HEK293 (cell line): ENCODE measurements around the gene FDXR.

Experiments
- CTCF ChIA-PET: fragments of 350-600 bp; formaldehyde crosslinking; extraction: SDS; loops from one replicate; lab custom pipeline; 2021; ENCODE audit warnings: antibody characterized with exemption; lab: Yijun Ruan, JAX
- POLR2A ChIA-PET: fragments of 300-600 bp; formaldehyde crosslinking; extraction: SDS; loops from one replicate; lab custom pipeline; 2020; ENCODE audit warnings: antibody characterized with exemption, inconsistent platforms; lab: Yijun Ruan, JAX
- H3K27ac ChIP-seq: fragments of 200-500 bp; sonication (Bioruptor generic); 2 replicates; pipeline ENCODE4 v1.5.1; 2014; ENCODE audit warnings: low read depth, low read length, control low read depth, inconsistent platforms; ENCODE audit errors: extremely low read depth
- H3K36me3 ChIP-seq, 2 experiments: fragments of 200-500 bp in 1 of 2; sonication (Bioruptor generic) in 1 of 2; 1 replicate in 1 of 2; 2 replicates in 1 of 2; pipeline ENCODE4 v1.5.1; 2014 to 2017; ENCODE audit warnings: inconsistent platforms in 2 of 2, low read length in 2 of 2; ENCODE audit not compliant: control insufficient read depth in 2 of 2, insufficient read depth in 1 of 2
- H3K4me1 ChIP-seq: fragments of 200-500 bp; sonication (Bioruptor generic); 2 replicates; pipeline ENCODE4 v1.5.1; 2014; ENCODE audit warnings: mild to moderate bottlenecking, low read length, inconsistent platforms; ENCODE audit not compliant: control insufficient read depth, insufficient read depth
- H3K4me3 ChIP-seq: 2 replicates; pipeline ENCODE4 v1.5.1; 2011; ENCODE audit warnings: low read depth, mild to moderate bottlenecking, control low read depth, low read length, moderate library complexity
- H3K9me3 ChIP-seq: fragments of 200-500 bp; sonication (Bioruptor generic); 2 replicates; pipeline ENCODE4 v1.5.1; 2014; ENCODE audit warnings: low read depth, low read length, inconsistent platforms; ENCODE audit not compliant: control insufficient read depth, insufficient read depth
- GLIS2 ChIP-seq: fragments of 450-650 bp; formaldehyde crosslinking; IDR thresholded peaks from 2 replicates; pipeline ENCODE4 v1.5.1; 2016; ENCODE audit warnings: missing biosample characterization, missing genetic modification characterization
- KLF1 ChIP-seq: fragments of 450-650 bp; formaldehyde crosslinking; IDR thresholded peaks from 2 replicates; pipeline ENCODE4 v1.5.1; 2016; ENCODE audit warnings: missing biosample characterization, missing genetic modification characterization
- KLF10 ChIP-seq: fragments of 450-650 bp; IDR thresholded peaks from 2 replicates; pipeline ENCODE4 v1.5.1; 2018; ENCODE audit warnings: missing biosample characterization, mild to moderate bottlenecking, missing genetic modification characterization
- SP2 ChIP-seq: fragments of 450-650 bp; formaldehyde crosslinking; IDR thresholded peaks from 2 replicates; pipeline ENCODE4 v1.5.1; 2016; ENCODE audit warnings: missing biosample characterization, missing genetic modification characterization
- SP3 ChIP-seq: fragments of 450-650 bp; formaldehyde crosslinking; IDR thresholded peaks from 2 replicates; pipeline ENCODE4 v1.5.1; 2016; ENCODE audit warnings: missing biosample characterization, missing genetic modification characterization
- WT1 ChIP-seq: fragments of 450-650 bp; formaldehyde crosslinking; IDR thresholded peaks from 2 replicates; pipeline ENCODE4 v1.5.1; 2016; ENCODE audit warnings: missing biosample characterization, missing genetic modification characterization
- YY2 ChIP-seq: fragments of 450-650 bp; formaldehyde crosslinking; IDR thresholded peaks from 2 replicates; pipeline ENCODE4 v1.5.1; 2016; ENCODE audit warnings: missing biosample characterization, missing genetic modification characterization
- ZBTB48 ChIP-seq: fragments of 450-650 bp; formaldehyde crosslinking; IDR thresholded peaks from 2 replicates; pipeline ENCODE4 v1.5.1; 2016; ENCODE audit warnings: missing biosample characterization, missing genetic modification characterization
- ZNF174 ChIP-seq: fragments of 450-650 bp; formaldehyde crosslinking; IDR thresholded peaks from 2 replicates; pipeline ENCODE4 v1.5.0; 2017; ENCODE audit warnings: missing biosample characterization, mild to moderate bottlenecking, missing genetic modification characterization
- ZNF24 ChIP-seq: fragments of 450-650 bp; formaldehyde crosslinking; IDR thresholded peaks from 2 replicates; pipeline ENCODE4 v1.5.1; 2016; ENCODE audit warnings: missing biosample characterization, missing genetic modification characterization
- ZNF311 ChIP-seq: fragments of 450-650 bp; formaldehyde crosslinking; IDR thresholded peaks from 2 replicates; pipeline ENCODE4 v1.5.1; 2017; ENCODE audit warnings: missing biosample characterization, missing genetic modification characterization, borderline replicate concordance
- ZNF629 ChIP-seq: fragments of 450-650 bp; formaldehyde crosslinking; IDR thresholded peaks from 2 replicates; pipeline ENCODE4 v1.5.1; 2017; ENCODE audit warnings: missing biosample characterization, missing genetic modification characterization
- ZNF677 ChIP-seq: fragments of 450-650 bp; IDR thresholded peaks from 2 replicates; pipeline ENCODE4 v1.5.0; 2018; ENCODE audit warnings: missing biosample characterization, mild to moderate bottlenecking, missing genetic modification characterization, moderate library complexity
- TF ChIP-seq, protein P1 (sequence below): fragments of 450-650 bp; formaldehyde crosslinking; IDR thresholded peaks from 2 replicates; pipeline ENCODE4 v1.5.1; 2016; ENCODE audit warnings: missing biosample characterization, missing genetic modification characterization
- TF ChIP-seq, protein P2 (sequence below): fragments of 450-650 bp; formaldehyde crosslinking; IDR thresholded peaks from 2 replicates; pipeline ENCODE4 v1.5.1; 2016; ENCODE audit warnings: missing biosample characterization, missing genetic modification characterization
- TF ChIP-seq, protein P3 (sequence below): fragments of 450-650 bp; formaldehyde crosslinking; IDR thresholded peaks from 2 replicates; pipeline ENCODE4 v1.5.1; 2016; ENCODE audit warnings: missing biosample characterization, missing genetic modification characterization
- TF ChIP-seq, protein P4 (sequence below): fragments of 450-650 bp; formaldehyde crosslinking; IDR thresholded peaks from 2 replicates; pipeline ENCODE4 v1.5.1; 2016; ENCODE audit warnings: missing biosample characterization, missing genetic modification characterization
- TF ChIP-seq, protein P5 (sequence below): fragments of 450-650 bp; formaldehyde crosslinking; optimal IDR thresholded peaks from 2 replicates; pipeline ENCODE3; 2016; ENCODE audit warnings: missing biosample characterization, mild to moderate bottlenecking, missing genetic modification characterization
- TF ChIP-seq, protein P6 (sequence below): fragments of 450-650 bp; formaldehyde crosslinking; IDR thresholded peaks from 2 replicates; pipeline ENCODE4 v1.5.1; 2017; ENCODE audit warnings: missing biosample characterization, mild to moderate bottlenecking, missing genetic modification characterization, moderate library complexity
- TF ChIP-seq, protein P7 (sequence below): fragments of 450-650 bp; formaldehyde crosslinking; IDR thresholded peaks from 2 replicates; pipeline ENCODE4 v1.5.0; 2017; ENCODE audit warnings: missing biosample characterization, missing genetic modification characterization, borderline replicate concordance
- TF ChIP-seq, protein P8 (sequence below): fragments of 450-650 bp; formaldehyde crosslinking; IDR thresholded peaks from 2 replicates; pipeline ENCODE4 v1.5.1; 2017; ENCODE audit warnings: missing biosample characterization, missing genetic modification characterization
- TF ChIP-seq, protein P9 (sequence below): fragments of 450-650 bp; formaldehyde crosslinking; IDR thresholded peaks from 2 replicates; pipeline ENCODE4 v1.5.1; 2016; ENCODE audit warnings: missing biosample characterization, missing genetic modification characterization

FDXR gene

DNA sequence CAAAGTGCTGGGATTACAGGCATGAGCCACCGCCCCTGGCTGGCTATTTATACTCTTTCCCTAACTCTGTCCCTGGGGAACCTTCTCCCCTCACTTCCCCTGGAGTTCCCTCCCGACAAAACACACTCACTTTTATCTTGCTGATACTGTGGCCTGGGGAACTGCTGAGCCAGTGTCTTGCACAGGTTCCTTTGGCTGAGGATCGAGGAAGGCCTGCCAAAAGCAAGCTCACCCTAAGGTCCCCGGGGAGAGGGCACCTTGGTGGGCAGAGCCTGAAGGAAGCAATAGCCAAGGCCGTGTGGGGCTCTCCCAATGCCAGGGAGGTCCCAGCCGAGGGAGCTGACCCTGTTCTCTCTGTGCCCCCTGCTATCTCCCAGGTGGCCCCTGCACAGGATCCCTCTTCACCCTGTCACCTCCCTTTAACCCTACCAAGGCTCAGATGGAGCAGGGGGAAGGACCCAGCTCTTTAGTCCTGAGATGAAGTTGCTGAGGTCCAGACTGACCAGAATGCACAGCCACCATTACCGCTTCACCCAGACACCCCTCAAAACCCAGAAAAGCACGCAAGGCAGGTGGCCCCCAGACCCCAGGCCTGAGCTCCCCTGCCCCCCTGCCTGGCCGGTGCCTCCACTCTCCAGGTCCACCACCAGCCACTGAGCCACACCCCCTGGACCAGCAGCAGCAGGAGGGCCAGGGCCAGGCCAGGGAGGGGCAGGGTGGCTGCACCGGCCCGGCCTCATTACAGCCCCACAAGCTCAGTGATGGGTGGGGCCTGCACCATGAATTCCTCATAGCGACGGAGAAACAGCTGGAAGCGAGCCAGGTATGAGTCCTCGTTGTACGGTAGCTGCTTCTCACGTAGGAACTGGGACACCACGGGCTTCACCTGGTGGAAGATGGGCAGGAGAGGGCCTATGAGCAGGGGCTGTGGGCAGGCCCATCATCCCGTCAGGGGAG, 5.1 kb upstream of the FDXR start:
- CTCF ChIA-PET = interaction anchor here (0.6 to 1.6 kb wide), 8 partner anchors 15 to 1027 kb away, joined by 3 to 14 read pairs (median 3); no protein-coding TSS in a partner anchor
- POLR2A ChIA-PET = interaction anchor here (0.7 to 1.2 kb wide), 4 partner anchors 25 to 95 kb away, joined by 3 to 5 read pairs (median 3); partner anchors contain the start of genes HID1 and OTOP2
- H3K9me3 ChIP-seq = no peaks in the 10 kb centered on the region
- no peaks in the 10 kb centered on the region for H3K36me3 ChIP-seq
- no peak overlapping the region for H3K4me3 ChIP-seq
- H3K4me1 ChIP-seq = peaks cover 4% of the 10 kb centered on the region; the same call in 1 of the 2 replicates
- H3K27ac ChIP-seq = no peak overlapping the region
- TF ChIP-seq ZNF629 (tag by site-specific recombination) = no peak
- no peak for TF ChIP-seq WT1 (tag by site-specific recombination)
- TF ChIP-seq GLIS2 (tag by site-specific recombination) = no peak
- peak; percentile 20; the same call in 1 of the 2 replicates for TF ChIP-seq SP2
- TF ChIP-seq SP3 (tag by site-specific recombination) = peak; percentile 42; the same call in 1 of the 2 replicates
- peak; percentile 68 for TF ChIP-seq KLF1
- TF ChIP-seq, protein P1, sequence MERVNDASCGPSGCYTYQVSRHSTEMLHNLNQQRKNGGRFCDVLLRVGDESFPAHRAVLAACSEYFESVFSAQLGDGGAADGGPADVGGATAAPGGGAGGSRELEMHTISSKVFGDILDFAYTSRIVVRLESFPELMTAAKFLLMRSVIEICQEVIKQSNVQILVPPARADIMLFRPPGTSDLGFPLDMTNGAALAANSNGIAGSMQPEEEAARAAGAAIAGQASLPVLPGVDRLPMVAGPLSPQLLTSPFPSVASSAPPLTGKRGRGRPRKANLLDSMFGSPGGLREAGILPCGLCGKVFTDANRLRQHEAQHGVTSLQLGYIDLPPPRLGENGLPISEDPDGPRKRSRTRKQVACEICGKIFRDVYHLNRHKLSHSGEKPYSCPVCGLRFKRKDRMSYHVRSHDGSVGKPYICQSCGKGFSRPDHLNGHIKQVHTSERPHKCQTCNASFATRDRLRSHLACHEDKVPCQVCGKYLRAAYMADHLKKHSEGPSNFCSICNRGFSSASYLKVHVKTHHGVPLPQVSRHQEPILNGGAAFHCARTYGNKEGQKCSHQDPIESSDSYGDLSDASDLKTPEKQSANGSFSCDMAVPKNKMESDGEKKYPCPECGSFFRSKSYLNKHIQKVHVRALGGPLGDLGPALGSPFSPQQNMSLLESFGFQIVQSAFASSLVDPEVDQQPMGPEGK (tag by site-specific recombination) = peak; percentile 43; the same call in 1 of the 2 replicates
- no peak for TF ChIP-seq ZNF677 (tag by site-specific recombination)
- TF ChIP-seq, protein P2, sequence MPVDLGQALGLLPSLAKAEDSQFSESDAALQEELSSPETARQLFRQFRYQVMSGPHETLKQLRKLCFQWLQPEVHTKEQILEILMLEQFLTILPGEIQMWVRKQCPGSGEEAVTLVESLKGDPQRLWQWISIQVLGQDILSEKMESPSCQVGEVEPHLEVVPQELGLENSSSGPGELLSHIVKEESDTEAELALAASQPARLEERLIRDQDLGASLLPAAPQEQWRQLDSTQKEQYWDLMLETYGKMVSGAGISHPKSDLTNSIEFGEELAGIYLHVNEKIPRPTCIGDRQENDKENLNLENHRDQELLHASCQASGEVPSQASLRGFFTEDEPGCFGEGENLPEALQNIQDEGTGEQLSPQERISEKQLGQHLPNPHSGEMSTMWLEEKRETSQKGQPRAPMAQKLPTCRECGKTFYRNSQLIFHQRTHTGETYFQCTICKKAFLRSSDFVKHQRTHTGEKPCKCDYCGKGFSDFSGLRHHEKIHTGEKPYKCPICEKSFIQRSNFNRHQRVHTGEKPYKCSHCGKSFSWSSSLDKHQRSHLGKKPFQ = no peak
- peak; percentile 97 for TF ChIP-seq ZBTB48 (tag by site-specific recombination)
- TF ChIP-seq ZNF174 = no peak
- no peak for TF ChIP-seq YY2 (tag by site-specific recombination)
- TF ChIP-seq, protein P3, sequence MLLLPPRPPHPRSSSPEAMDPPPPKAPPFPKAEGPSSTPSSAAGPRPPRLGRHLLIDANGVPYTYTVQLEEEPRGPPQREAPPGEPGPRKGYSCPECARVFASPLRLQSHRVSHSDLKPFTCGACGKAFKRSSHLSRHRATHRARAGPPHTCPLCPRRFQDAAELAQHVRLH (tag by site-specific recombination) = no peak
- TF ChIP-seq ZNF311 (tag by site-specific recombination) = no peak
- TF ChIP-seq, protein P4, sequence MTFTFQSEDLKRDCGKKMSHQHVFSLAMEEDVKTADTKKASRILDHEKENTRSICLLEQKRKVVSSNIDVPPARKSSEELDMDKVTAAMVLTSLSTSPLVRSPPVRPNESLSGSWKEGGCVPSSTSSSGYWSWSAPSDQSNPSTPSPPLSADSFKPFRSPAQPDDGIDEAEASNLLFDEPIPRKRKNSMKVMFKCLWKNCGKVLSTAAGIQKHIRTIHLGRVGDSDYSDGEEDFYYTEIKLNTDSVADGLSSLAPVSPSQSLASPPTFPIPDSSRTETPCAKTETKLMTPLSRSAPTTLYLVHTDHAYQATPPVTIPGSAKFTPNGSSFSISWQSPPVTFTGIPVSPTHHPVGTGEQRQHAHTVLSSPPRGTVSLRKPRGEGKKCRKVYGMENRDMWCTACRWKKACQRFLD (tag by site-specific recombination) = no peak
- TF ChIP-seq, protein P5, sequence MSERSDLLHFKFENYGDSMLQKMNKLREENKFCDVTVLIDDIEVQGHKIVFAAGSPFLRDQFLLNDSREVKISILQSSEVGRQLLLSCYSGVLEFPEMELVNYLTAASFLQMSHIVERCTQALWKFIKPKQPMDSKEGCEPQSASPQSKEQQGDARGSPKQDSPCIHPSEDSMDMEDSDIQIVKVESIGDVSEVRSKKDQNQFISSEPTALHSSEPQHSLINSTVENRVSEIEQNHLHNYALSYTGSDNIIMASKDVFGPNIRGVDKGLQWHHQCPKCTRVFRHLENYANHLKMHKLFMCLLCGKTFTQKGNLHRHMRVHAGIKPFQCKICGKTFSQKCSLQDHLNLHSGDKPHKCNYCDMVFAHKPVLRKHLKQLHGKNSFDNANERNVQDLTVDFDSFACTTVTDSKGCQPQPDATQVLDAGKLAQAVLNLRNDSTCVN (tag by site-specific recombination) = no peak
- TF ChIP-seq, protein P6, sequence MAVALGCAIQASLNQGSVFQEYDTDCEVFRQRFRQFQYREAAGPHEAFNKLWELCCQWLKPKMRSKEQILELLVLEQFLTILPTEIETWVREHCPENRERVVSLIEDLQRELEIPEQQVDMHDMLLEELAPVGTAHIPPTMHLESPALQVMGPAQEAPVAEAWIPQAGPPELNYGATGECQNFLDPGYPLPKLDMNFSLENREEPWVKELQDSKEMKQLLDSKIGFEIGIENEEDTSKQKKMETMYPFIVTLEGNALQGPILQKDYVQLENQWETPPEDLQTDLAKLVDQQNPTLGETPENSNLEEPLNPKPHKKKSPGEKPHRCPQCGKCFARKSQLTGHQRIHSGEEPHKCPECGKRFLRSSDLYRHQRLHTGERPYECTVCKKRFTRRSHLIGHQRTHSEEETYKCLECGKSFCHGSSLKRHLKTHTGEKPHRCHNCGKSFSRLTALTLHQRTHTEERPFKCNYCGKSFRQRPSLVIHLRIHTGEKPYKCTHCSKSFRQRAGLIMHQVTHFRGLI (tag by site-specific recombination) = no peak
- TF ChIP-seq, protein P7, sequence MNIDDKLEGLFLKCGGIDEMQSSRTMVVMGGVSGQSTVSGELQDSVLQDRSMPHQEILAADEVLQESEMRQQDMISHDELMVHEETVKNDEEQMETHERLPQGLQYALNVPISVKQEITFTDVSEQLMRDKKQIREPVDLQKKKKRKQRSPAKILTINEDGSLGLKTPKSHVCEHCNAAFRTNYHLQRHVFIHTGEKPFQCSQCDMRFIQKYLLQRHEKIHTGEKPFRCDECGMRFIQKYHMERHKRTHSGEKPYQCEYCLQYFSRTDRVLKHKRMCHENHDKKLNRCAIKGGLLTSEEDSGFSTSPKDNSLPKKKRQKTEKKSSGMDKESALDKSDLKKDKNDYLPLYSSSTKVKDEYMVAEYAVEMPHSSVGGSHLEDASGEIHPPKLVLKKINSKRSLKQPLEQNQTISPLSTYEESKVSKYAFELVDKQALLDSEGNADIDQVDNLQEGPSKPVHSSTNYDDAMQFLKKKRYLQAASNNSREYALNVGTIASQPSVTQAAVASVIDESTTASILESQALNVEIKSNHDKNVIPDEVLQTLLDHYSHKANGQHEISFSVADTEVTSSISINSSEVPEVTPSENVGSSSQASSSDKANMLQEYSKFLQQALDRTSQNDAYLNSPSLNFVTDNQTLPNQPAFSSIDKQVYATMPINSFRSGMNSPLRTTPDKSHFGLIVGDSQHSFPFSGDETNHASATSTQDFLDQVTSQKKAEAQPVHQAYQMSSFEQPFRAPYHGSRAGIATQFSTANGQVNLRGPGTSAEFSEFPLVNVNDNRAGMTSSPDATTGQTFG (tag by site-specific recombination) = no peak
- TF ChIP-seq, protein P8, sequence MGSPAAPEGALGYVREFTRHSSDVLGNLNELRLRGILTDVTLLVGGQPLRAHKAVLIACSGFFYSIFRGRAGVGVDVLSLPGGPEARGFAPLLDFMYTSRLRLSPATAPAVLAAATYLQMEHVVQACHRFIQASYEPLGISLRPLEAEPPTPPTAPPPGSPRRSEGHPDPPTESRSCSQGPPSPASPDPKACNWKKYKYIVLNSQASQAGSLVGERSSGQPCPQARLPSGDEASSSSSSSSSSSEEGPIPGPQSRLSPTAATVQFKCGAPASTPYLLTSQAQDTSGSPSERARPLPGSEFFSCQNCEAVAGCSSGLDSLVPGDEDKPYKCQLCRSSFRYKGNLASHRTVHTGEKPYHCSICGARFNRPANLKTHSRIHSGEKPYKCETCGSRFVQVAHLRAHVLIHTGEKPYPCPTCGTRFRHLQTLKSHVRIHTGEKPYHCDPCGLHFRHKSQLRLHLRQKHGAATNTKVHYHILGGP (tag by site-specific recombination) = no peak
- TF ChIP-seq KLF10 (tag by site-specific recombination) = no peak
- TF ChIP-seq ZNF24 = no peak
- TF ChIP-seq, protein P9, sequence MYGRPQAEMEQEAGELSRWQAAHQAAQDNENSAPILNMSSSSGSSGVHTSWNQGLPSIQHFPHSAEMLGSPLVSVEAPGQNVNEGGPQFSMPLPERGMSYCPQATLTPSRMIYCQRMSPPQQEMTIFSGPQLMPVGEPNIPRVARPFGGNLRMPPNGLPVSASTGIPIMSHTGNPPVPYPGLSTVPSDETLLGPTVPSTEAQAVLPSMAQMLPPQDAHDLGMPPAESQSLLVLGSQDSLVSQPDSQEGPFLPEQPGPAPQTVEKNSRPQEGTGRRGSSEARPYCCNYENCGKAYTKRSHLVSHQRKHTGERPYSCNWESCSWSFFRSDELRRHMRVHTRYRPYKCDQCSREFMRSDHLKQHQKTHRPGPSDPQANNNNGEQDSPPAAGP (tag by site-specific recombination) = 0 out of 2 replicates have a peak, but pooled peaks have one; percentile 39
